Tibial nerve (tissue), 3 donors: ENCODE measurements around the gene GALNT18.

Experiments used
- CTCF ChIP-seq, 5 experiments: fragments of 200-600 bp in 3 of 5; fragments of 450-650 bp in 2 of 5; sonication (generic) in 3 of 5; IDR thresholded peaks; one replicate each; pipeline ENCODE4 v1.5.1; 2016 to 2019; ENCODE audit warnings: antibody characterized with exemption in 5 of 5, mild to moderate bottlenecking in 3 of 5, moderate library complexity in 2 of 5
- POLR2A ChIP-seq, 2 donors: fragments of 450-650 bp; IDR thresholded peaks; one replicate each; pipeline ENCODE4 v1.6.1; 2017; ENCODE audit warnings: antibody characterized with exemption in 2 of 2, mild to moderate bottlenecking in 2 of 2, moderate library complexity in 2 of 2

- TF ChIP-seq CTCF (IDR thresholded peaks at IDR 0.05), result no peak
- TF ChIP-seq POLR2A (IDR thresholded peaks at IDR 0.05), result no peak
These were observed 143.1 kb downstream of the GALNT18 start for GRCh38 chr11:11478687-11479086.
